Umbilical cord (tissue), 2 donors: ENCODE data around the gene YES1. TPM values are rescaled to one million over a fixed set of nuclear protein-coding genes. Genes with fewer than 3 reads are reported as not detected.
A peak's percentile ranks its signal among the peaks of the same experiment; 100 is the strongest.

Source experiments
- DNase-seq: peaks from one replicate; pipeline ENCODE4 v3.0.0-alpha.2; 2015; ENCODE audit warnings: low spot score
- total RNA-seq: library from RNA; depleted of rRNA; stranded (reverse); fragments of >200 nt; gene quantifications from one replicate; pipeline ENCODE4 v1.2.3, GENCODE V29; 2014; ENCODE audit warnings: low replicate concordance; ENCODE audit not compliant: insufficient read depth

Gene YES1
- 86.2 TPM for total RNA-seq

DNA sequence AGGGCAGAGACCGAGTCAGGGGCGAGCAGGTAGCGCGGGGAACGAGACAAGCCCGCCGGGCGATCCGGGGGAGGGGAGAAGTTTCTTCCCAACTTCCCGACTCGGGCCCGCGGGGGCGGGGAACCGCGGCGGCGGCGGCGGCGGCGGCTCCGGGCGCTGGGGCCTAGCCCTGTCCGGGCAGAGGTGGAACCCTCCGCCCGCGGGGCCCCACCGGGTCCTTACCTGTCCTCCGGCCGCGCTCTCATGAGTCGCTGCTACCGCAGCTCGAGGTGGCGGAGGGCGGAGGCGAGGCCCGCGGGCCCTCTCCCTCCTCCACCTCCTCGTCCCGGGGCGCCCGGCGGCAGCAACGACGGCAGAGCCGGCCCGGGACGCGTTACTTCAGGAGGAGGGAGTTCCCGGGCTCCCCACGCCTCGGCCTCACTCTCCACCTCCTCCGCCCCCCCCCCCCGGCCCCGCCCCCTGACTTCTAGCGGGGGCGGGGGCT, at the start of gene YES1:
YES1 (minus strand) TSS at position 351 of the 484 bp plus-strand sequence. CDS start 55,415 bp downstream, outside the sequence.
- peak; percentile 83 for DNase-seq

DNA sequence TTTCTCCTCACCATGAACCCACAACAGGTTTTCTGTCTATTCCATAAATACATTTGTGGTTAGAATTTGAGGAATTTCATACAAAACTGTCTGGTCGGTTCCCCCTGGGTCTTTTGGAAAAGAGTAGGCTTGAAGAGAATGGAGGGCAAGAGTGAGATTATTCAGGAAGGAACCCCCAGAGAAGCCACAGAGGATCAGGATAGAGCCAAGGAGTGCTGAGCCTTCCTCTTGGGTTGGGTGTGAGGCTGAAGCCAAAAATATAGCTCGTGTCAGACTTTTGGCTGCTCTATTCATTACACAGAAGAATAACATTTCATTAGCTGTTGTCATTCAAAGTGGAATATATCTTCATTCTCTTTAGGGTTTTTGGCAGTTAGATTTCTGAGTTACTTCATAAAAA, 45.9 kb upstream of the YES1 start:
- no peak for DNase-seq

DNA sequence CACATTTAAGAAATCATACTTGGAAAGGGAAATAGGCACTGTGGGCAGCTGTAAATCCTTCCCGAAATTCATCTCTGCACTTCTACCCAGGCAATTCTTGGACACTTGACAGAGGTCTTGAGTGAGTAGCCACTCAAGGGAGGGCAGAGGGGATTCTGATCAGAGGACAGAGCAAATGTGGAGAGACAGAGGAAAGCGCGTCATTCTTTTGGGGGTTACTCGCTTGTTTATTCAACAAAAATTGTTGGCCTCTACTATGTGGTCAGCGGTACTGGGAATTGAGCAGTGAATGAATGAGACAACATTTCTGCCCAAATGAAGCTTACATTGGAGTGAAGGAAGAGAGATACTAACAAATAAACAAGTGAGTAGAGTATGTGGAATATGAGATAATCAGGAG, 41.4 kb upstream of the YES1 start:
- no peak for DNase-seq

DNA sequence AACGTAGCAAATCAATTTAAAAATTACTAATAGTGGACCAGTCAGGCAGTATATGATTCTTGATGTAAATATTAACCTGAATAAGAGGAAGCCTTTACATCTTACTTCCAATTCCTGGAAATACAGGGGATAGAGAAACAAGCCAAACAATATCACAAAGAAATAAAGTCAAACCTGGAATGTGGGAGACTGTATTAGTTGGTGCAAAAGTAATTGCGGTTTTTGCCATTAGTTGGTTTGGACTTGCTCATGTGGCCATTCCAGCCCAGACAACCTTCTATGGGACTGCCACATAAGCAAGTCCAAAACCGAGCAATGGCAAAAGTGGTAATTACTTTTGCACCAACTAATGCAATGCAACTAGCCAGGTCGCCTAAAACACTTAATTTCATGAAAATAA, 38.9 kb upstream of the YES1 start:
- DNase-seq = no peak

DNA sequence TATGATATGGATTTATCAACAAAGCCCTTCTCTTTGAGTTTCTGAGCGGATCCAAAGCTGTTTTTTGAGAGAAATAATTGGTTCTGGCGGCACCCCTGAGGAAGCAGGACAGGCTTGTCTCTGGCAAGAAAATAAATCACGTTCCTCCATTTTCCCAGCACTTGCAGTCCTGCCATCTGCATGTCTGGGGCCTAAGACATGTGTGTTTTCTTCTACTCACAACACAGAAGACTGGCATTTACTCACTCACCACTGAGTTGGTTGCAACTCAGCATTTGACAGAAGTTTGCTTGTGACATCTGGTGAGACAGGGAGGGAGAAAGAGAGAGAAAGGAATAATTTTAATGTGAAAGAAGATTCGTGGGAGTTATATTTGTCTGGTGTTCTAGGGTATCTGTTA, 37.0 kb upstream of the YES1 start:
- DNase-seq = no peak

DNA sequence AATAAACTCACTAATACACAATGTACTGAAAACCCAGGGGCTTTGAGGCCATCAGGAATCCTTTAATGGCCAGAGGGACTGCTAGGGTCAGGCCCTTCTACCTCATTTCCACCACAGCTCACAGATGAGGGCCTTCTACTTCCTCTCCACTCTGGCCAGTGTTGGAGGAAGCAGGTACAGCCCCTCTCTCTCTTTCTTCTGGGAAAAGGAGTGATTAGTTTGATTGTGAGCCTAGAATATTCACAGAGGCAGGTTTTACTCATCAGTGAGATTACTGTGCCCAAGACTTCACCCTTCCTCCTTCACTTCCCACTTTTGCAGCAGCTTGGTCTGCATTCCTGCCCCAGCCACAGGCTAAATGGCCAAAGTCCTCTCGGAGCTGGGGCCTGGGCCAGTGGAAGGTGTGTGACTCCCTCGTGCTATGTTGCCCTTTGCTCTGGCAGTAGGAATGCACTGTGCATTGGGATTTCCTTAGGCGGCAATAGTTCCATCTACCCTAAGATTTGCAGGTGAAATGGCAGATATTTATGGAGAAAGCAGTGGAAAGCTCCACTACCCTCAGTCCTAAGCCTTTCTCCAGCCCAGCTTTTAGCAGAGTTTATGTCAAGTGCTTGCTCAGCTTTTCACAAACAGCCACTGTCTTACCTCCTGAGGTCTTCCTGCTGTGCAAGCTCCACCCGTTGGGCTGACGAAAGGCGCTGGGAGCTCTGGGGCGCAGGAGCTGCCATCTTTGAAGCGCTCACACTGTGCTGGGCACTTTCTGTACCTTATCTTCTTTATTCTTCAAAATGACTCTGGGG, 36.2 kb upstream of the YES1 start:
- peak; percentile 59 for DNase-seq

DNA sequence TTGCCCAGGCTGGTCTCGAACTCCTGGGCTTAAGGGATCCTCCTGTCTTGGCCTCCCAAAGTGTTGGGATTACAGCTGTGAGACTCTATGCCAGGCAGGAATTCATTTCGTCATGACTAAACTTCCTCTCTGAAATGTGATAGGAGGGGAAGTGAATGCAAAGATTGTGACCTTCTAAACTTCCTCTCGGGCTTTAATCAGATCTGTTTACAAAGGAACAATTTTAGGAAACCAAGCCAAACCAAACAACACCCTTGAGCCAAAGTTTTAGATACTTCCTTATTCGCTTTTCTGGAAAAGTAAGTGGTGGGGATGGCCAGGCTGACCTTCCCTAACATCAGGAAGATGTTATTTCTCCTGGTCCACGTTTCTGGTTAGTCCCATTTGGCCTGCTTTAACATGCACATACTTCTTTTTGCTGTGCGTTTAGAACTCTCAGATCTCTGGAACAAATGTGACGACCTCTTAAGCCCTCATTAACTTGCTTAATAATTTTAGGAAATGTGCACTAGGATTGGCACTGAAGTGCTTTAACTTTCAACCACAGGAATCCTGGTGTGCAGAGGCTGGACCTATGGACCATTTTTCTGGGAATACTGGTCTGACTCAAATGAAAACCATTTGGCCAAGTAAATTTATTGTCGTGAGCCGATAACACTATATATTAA, 33.2 kb upstream of the YES1 start:
- DNase-seq = peak; percentile 36

DNA sequence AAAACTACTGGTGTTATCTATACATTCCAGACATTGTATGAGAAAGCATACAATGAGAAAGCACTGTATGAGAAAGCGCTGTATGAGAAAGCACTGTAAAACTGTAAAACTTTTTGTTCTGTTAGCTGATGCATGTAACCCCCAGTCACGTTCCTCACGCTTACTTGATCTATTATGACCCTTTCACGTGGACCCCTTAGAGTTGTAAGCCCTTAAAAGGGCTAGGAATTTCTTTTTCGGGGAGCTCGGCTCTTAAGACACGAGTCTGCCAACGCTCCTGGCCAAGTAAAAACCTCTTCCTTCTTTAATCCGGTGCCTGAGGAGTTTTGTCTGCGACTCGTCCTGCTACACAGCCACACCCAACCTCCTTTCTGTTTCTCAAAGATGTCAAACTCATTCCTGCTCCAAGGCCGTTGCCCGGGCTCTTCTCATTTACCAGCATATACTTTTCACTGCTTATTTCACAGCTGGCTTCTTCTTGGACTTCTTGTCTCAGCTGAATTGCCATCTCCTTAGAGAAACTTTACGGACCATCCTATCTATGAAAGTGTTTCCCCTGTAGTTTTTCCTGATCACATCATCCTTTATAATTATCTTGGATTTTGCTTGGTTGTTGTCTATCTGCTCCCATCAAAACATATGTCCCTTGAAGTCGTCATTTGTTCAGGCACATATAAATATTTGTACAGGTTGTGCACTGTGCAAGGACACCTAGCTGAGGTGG, 29.8 kb upstream of the YES1 start:
- peak; percentile 25 for DNase-seq

DNA sequence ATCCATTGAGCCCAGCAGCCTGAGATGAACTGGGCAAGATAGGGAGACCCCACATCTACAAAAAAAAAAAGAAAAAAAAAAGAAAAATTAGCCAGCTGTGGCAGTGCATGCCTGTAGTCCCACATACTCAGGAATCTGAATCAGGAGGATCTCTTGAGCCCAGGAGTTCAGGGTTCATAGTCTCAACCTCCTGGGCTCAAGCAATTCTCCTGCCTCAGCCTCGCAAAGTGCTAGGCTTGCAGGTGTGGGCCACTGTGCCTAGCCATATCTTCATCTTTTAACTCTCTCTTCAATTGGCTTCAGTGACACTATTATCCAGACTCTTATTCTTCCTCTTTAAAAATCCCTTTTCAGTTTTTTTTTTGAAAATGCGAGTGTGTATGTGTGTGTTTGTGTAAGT, 28.5 kb upstream of the YES1 start:
- no peak for DNase-seq

DNA sequence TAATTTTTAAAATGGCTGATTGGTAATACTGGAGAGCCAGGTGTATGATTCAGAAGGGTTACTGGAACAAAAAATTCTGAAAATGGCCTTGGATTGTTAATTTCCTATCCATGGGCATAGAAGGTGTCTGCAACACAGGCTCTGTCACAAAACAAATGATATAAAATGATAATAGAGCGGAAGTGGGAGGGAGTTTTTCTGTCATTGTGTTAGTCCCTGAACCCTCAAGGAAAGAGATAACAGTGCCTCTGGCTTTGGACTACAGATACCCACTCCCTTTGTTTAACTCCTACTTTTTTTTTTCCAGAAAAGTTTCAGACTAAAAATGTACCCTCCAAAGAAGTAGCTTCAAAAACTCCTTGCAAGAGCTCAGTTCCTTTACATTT, 28.0 kb upstream of the YES1 start:
- no peak for DNase-seq

DNA sequence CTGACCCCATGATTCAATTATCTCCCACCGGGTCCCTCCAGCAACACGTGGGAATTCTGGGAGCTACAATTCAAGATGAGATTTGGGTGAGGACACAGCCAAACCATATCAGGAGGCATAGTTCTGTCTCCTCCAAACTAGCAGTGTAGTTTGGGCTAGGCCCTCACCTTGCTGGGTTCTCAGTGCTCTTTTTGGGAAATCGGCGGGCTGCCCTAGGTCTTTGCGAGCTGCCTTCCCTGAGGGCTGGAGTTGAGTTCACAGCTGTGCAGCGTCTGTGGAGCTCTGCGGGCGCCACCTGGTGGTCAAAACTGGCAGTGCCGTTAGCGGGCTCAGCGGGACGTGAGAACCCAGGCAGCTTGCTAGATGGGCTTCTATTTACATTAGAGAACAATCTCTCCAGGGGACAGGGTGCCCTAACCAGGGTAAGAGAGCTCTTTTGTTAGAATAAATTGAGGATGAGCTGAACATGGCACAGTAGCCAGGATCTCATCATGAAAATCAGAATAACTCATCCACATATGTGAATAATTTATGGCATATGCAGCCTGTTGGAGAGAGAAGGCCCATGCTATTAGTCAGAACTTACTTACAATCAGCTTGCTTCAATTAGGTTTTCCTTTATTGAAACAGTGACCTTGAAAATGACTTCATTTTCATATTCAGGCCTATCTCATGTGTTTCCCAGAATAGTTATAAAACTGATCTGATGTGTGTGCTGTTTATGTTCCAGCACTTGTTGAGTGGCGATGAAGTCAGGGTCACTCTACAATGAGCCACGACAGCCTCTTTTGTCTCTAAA, 27.4 kb upstream of the YES1 start:
- peak; percentile 84 for DNase-seq

DNA sequence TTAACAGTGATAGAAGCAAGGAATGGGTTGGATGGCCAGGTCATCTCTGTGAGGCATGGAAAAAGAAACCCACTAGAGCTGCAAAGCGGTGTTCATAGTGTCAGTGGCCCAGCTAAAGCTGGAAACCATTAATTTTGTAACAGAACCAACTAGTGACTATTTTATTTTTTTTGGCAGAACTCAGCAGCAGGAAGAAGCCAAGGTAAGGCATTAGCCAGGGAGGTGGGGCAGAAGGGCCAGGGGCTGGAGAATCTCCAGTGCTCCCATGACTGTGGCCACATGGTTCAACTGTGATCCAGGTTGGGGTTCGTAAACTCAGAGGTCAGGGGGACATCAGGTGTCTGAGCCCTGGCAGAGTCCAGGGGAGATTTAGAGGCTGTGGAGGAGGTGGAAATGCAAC, 25.9 kb upstream of the YES1 start:
- no peak for DNase-seq

DNA sequence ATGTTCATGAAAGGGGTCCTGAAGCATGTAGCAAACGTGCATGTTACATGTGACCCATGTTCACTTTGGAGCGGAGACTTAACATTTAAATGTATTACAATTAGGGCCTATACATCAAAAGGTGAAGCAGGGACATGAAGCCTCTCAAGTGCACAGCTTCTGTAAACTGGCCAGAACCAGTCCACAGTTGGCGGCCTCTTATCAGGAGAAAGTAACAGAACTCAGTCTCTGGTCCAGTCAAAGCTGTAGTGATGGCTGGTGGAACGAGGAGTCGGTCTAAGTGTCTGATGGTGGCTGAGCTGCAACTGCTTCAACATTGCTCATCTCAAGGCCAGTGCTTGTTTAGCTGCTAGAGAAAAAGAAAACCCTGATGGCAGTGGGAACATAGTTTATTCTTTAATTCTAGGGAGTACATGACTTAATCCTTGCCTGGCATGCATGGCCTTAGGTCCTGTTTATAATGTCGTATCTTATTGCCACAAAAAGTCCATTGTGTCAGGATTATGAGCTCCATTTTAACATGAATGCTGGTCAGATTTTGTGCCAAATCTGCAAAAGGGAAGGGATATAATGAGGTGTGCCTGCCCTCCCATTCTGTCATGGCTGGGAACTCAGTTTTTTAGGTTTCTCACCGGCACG, 22.2 kb upstream of the YES1 start:
- no peak for DNase-seq

DNA sequence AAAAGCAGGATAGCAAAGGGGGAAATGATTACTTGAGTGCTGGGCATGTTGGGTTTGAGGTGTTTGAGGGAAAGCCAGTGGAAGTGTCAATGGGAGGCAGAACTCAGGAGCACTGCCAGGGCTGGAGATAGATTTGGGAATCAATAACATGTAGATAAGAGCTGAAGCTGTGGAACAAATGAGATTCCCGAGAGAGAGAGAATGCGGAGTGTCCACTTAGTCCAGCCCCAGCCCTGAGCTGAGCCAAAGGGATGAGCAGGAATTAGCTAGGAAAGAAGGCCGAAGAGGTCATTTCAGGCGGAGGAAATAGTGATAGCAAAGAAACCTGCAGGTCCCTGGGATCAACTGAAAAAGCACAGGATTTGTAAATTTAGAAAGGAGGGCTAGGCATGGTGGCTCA, 21.2 kb upstream of the YES1 start:
- no peak for DNase-seq

DNA sequence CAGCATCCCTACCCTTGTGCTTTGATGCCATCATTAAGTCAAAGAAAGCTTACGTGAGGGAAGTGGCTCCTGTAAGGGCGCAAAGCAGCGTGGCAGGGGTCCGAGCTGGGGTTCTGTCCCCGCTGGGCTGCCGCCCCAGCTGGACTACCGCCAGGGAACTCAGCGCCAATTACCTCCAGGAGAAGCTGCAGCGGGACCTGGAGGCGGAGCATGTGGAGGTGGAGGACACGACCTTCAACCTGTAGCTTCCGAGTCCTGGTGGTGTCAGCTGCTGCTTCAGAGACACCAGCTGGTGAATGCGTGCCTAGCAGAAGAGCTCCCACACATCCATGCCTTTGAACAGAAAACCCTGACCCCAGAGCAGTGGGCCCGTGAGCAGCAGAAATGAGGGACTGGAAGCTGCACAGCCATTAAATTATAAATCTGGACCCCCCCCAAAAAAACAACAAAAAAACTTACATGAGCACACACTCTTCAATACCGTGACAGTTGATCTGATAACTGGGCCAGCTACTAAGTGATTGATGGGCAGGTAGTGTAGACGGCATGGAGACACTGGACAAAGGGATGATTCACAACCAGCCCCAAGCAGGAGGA, 20.1 kb upstream of the YES1 start:
- no peak for DNase-seq

DNA sequence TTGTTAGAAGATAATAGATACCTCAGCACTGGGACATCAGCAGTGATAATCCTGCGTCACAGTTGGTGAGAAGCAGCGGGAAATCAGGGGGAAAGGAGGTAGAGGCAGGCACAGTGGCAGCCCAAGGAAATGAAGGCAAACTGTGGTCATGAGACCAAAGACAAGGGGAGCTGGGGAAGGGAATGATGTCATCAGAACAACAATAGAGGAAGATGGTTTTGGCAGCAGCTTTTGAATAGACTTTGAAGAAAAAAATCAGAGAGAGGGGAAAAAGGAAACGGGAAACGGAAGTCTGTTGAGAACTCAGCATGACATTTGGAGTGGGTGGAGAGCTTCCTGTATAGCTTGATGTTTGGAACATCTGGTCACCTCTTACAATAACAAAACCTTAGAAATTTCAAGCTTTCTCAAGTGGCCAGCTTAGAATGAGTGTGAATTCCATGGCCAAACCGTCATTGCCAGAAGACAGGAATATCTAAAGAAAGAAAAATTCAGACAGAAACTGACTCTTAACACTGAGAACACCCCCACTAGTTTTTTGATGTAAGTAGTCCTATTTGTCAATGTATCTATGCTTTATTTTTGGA, 18.4 kb upstream of the YES1 start:
- peak; percentile 47 for DNase-seq

DNA sequence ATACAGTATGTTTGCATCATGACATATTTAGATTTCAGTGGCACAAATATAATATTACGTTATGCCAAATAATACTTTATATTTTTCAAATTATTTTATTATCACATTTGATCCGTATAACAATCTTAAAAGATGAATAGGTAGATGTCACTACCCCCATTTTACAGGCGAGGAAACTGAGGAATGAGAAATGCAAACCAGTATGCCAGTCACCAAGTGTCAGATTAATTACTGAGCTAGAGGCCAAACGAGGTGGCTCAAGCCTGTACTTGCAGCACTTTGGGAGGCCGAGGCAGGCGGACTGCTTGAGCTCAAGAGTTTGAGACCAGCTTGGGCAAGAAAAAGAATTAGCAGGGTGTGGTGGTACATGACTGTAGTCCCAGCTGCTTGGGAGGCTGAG, 17.4 kb upstream of the YES1 start:
- no peak for DNase-seq

DNA sequence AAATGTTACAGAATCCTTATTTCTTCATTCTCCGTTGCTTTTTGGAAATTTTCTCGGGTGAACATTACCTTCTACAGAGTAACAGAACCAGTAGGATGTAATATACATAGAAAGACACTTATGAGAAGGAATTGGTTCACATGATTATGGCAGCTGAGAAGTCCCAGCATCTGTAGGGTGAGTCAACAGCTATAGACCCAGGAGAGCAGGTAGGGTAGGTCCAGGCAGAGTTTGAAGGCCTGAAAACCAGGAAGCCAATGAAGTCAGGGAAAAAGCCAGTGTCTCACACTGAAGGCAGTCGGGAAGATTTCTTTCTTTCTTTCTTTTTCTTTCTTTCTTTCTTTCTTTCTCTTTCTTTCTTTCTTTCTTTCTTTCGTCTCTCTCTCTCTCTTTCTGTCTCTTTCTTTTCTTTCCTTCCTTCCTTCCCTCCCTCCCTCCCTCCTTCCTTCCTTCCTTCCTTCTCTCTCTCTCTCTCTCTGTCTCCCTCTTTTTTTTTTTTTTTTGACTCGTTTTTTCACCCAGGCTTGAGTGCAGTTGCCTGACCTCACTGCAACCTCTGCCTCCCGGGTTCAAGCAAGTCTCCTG, 15.1 kb upstream of the YES1 start:
- DNase-seq = no peak

DNA sequence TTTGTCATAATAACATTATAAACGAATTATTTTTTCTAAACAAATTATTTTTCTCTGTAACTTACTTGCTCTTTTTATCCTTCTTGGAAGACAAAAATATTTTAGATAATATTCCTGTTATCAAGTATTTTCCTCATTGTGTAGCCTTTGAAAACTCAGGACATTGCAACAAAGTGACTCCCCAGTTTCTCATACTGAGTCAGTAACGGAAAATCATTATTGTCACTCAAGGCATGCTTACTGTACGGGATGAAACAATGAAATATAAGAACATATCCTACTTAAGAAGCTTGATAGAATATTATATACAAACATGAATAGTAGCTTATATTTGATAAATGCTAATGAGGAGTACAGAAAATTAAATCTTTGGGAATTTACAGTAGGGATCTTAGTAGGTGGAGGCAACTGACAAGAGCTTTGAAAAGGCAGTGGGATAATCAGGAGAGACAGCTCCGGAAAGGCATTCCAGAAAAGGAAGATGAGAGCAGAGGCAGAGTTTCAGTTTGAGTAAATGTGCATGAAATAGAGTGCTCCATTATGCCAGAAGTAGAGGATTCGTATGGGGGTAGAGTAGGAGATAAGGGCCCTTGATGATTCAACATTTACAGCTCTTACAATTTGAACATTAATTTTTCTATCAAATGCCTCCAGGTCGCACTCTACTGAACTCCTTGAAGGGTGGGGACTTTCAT, 14.0 kb upstream of the YES1 start:
- no peak for DNase-seq
